ENCODE results near the gene PRKAG2. TPM values are rescaled to one million over a fixed set of nuclear protein-coding genes. Genes with fewer than 3 reads are reported as not detected.
A peak's percentile ranks its signal among the peaks of the same experiment; 100 is the strongest.

Gene PRKAG2
- total RNA-seq, 2 experiments from 2014 or later, result 18.4 to 29.9 TPM

GRCh38 chr7:151781161-151781845, 95.6 kb downstream of the PRKAG2 start:
- Mint-ChIP-seq H3K9me3 (ENCODE audit: low read depth) (no peaks in the 10 kb centered on the region), H3K4me1 (peaks cover 7% of the 10 kb centered on the region), H3K4me3 (no peak overlapping the region), H3K36me3 (no peaks in the 10 kb centered on the region), H3K27ac (no peak overlapping the region), H3K27me3 (no peaks in the 10 kb centered on the region)
- no peak for ATAC-seq
- no peak for DNase-seq
- CTCF ChIA-PET, result interaction anchor here (1.2 to 3.7 kb wide), 5 partner anchors 12 to 148 kb away, joined by 3 to 69 read pairs (median 24); no protein-coding TSS in a partner anchor

GRCh38 chr7:151780631-151781030, 96.3 kb downstream of the PRKAG2 start:
- ATAC-seq, result no peak
- no peaks in the 10 kb centered on the region for H3K27me3 Mint-ChIP-seq
- no peak overlapping the region for H3K4me3 Mint-ChIP-seq
- H3K36me3 Mint-ChIP-seq, result no peaks in the 10 kb centered on the region
- H3K27ac Mint-ChIP-seq, result no peak overlapping the region
- no peak for DNase-seq
- no peaks in the 10 kb centered on the region for H3K9me3 Mint-ChIP-seq (ENCODE audit: low read depth)
- peaks cover 7% of the 10 kb centered on the region for H3K4me1 Mint-ChIP-seq
- CTCF ChIA-PET, result interaction anchor here (0.6 to 3.7 kb wide), 3 partner anchors 11 to 47 kb away, joined by 3 to 69 read pairs (median 3); no protein-coding TSS in a partner anchor

GRCh38 chr7:151779678-151780077, 97.2 kb downstream of the PRKAG2 start:
- Mint-ChIP-seq H3K36me3 (no peaks in the 10 kb centered on the region), H3K4me3 (no peak overlapping the region), H3K27me3 (no peaks in the 10 kb centered on the region), H3K9me3 (ENCODE audit: low read depth) (no peaks in the 10 kb centered on the region), H3K27ac (no peak overlapping the region), H3K4me1 (peaks cover 7% of the 10 kb centered on the region)
- ATAC-seq, result no peak
- DNase-seq, result no peak
- CTCF ChIA-PET, result interaction anchor here (1.4 kb wide), 1 partner anchor 148 kb away, joined by 3 read pairs; no protein-coding TSS in a partner anchor

- no peaks in the 10 kb centered on the region for H3K9me3 Mint-ChIP-seq (ENCODE audit: low read depth)
- H3K27me3 Mint-ChIP-seq, result no peaks in the 10 kb centered on the region
- H3K4me1 Mint-ChIP-seq, result peaks cover 7% of the 10 kb centered on the region
- DNase-seq (no peak), ATAC-seq (no peak)
- H3K27ac Mint-ChIP-seq, result no peak overlapping the region
- H3K4me3 Mint-ChIP-seq, result no peak overlapping the region
- H3K36me3 Mint-ChIP-seq, result no peaks in the 10 kb centered on the region
- CTCF ChIA-PET, result interaction anchor here (1.1 to 1.4 kb wide), 3 partner anchors 20 to 147 kb away, joined by 3 to 7 read pairs (median 3); no protein-coding TSS in a partner anchor
Observed at GRCh38 chr7:151779255-151779654, 97.7 kb downstream of the PRKAG2 start.

- ATAC-seq (no peak), DNase-seq (no peak)
- Mint-ChIP-seq H3K27me3 (no peaks in the 10 kb centered on the region), H3K36me3 (no peaks in the 10 kb centered on the region), H3K4me3 (no peak overlapping the region), H3K27ac (no peak overlapping the region), H3K9me3 (ENCODE audit: low read depth) (no peaks in the 10 kb centered on the region), H3K4me1 (peaks cover 4% of the 10 kb centered on the region)
- CTCF ChIA-PET, result interaction anchor here (1.1 to 2.6 kb wide), 4 partner anchors 10 to 146 kb away, joined by 3 to 9 read pairs (median 5); no protein-coding TSS in a partner anchor
Observed at GRCh38 chr7:151777908-151778670, 98.8 kb downstream of the PRKAG2 start.

- DNase-seq, result no peak
- H3K27me3 Mint-ChIP-seq, result no peaks in the 10 kb centered on the region
- CTCF ChIA-PET, result interaction anchor here (2.6 kb wide), 1 partner anchor 10 kb away, joined by 9 read pairs; no protein-coding TSS in a partner anchor
- H3K36me3 Mint-ChIP-seq, result no peaks in the 10 kb centered on the region
- H3K4me1 Mint-ChIP-seq, result peaks cover under 1% of the 10 kb centered on the region
- no peak overlapping the region for H3K4me3 Mint-ChIP-seq
- H3K9me3 Mint-ChIP-seq (ENCODE audit: low read depth), result no peaks in the 10 kb centered on the region
- no peak for ATAC-seq
- no peak overlapping the region for H3K27ac Mint-ChIP-seq
Observed at GRCh38 chr7:151777495-151777880, 99.4 kb downstream of the PRKAG2 start.

- Mint-ChIP-seq H3K27ac (no peak overlapping the region), H3K27me3 (no peaks in the 10 kb centered on the region), H3K9me3 (ENCODE audit: low read depth) (no peaks in the 10 kb centered on the region), H3K36me3 (no peaks in the 10 kb centered on the region), H3K4me1 (no peaks in the 10 kb centered on the region), H3K4me3 (no peak overlapping the region)
- CTCF ChIA-PET, result interaction anchor here (2.6 kb wide), 1 partner anchor 9 kb away, joined by 9 read pairs; no protein-coding TSS in a partner anchor
- no peak for DNase-seq
- ATAC-seq, result no peak
Observed at GRCh38 chr7:151776876-151777494, 99.9 kb downstream of the PRKAG2 start.

- Mint-ChIP-seq H3K27me3 (no peaks in the 10 kb centered on the region), H3K4me1 (peaks cover 3% of the 10 kb centered on the region), H3K27ac (no peak overlapping the region), H3K36me3 (no peaks in the 10 kb centered on the region), H3K9me3 (ENCODE audit: low read depth) (no peaks in the 10 kb centered on the region), H3K4me3 (no peak overlapping the region)
- CTCF ChIA-PET, result interaction anchor here (1.1 to 2.6 kb wide), 2 partner anchors 8 to 9 kb away, joined by 3 to 9 read pairs; no protein-coding TSS in a partner anchor
- ATAC-seq, result no peak
- no peak for DNase-seq
Observed at GRCh38 chr7:151776446-151776845, 100.5 kb downstream of the PRKAG2 start.

GRCh38 chr7:151775547-151776443, 101.1 kb downstream of the PRKAG2 start:
- H3K4me1 Mint-ChIP-seq, result peaks cover 10% of the 10 kb centered on the region
- CTCF ChIA-PET, result interaction anchor here (1.1 to 2.6 kb wide), 2 partner anchors 8 kb away, joined by 3 to 9 read pairs; no protein-coding TSS in a partner anchor
- no peaks in the 10 kb centered on the region for H3K27me3 Mint-ChIP-seq
- no peaks in the 10 kb centered on the region for H3K9me3 Mint-ChIP-seq (ENCODE audit: low read depth)
- no peak overlapping the region for H3K4me3 Mint-ChIP-seq
- ATAC-seq, result no peak
- DNase-seq, result no peak
- no peaks in the 10 kb centered on the region for H3K36me3 Mint-ChIP-seq
- no peak overlapping the region for H3K27ac Mint-ChIP-seq

GRCh38 chr7:151774951-151775350, 102.0 kb downstream of the PRKAG2 start:
- Mint-ChIP-seq H3K4me1 (peaks cover 18% of the 10 kb centered on the region), H3K27ac (no peak overlapping the region), H3K4me3 (no peak overlapping the region), H3K9me3 (ENCODE audit: low read depth) (no peaks in the 10 kb centered on the region), H3K27me3 (no peaks in the 10 kb centered on the region), H3K36me3 (no peaks in the 10 kb centered on the region)
- DNase-seq (no peak), ATAC-seq (no peak)
- CTCF ChIA-PET, result interaction anchor here (1.7 kb wide), 1 partner anchor 8 kb away, joined by 11 read pairs; no protein-coding TSS in a partner anchor

GRCh38 chr7:151773797-151774196, 103.1 kb downstream of the PRKAG2 start:
- Mint-ChIP-seq H3K4me3 (no peak overlapping the region), H3K4me1 (peaks cover 30% of the 10 kb centered on the region), H3K9me3 (ENCODE audit: low read depth) (no peaks in the 10 kb centered on the region), H3K27ac (no peak overlapping the region), H3K27me3 (no peaks in the 10 kb centered on the region), H3K36me3 (no peaks in the 10 kb centered on the region)
- no peak for DNase-seq
- CTCF ChIA-PET, result interaction anchor here (1.6 to 1.7 kb wide), 2 partner anchors 9 to 14 kb away, joined by 3 to 11 read pairs; no protein-coding TSS in a partner anchor
- no peak for ATAC-seq

GRCh38 chr7:151770232-151770631, 106.7 kb downstream of the PRKAG2 start:
- Mint-ChIP-seq H3K4me1 (peaks cover 51% of the 10 kb centered on the region), H3K4me3 (no peak overlapping the region), H3K36me3 (peaks cover 3% of the 10 kb centered on the region), H3K9me3 (ENCODE audit: low read depth) (no peaks in the 10 kb centered on the region), H3K27me3 (no peaks in the 10 kb centered on the region), H3K27ac (peak overlapping the region; percentile 92)
- DNase-seq (no peak), ATAC-seq (no peak)
- CTCF ChIA-PET, result interaction anchor here (0.9 to 7.9 kb wide), 6 partner anchors 10 to 402 kb away, joined by 3 to 69 read pairs (median 12); partner anchors contain the start of gene PRKAG2
